ENCODE measurements around the gene CFH. TPM values are rescaled to one million over a fixed set of nuclear protein-coding genes. Genes with fewer than 3 reads are reported as not detected.

The CFH gene
- total RNA-seq = 10 to 100 TPM; 23.5 to 31.5 TPM

DNA sequence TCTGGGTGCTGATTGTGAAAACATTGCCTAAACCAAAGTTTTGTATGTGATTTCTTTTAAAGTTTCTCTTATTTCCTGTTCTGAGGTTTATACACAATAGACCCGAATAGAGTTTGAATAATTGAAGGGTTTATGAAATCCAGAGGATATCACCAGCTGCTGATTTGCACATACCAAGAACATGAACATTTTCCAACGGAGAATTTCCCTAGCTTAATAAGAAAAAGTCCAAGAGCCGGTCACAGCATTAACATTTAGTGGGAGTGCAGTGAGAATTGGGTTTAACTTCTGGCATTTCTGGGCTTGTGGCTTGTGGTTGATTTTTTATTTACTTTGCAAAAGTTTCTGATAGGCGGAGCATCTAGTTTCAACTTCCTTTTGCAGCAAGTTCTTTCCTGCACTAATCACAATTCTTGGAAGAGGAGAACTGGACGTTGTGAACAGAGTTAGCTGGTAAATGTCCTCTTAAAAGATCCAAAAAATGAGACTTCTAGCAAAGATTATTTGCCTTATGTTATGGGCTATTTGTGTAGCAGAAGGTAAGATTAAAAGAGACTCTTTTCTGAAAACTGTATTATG is at the start of gene CFH:
Gene CFH, plus strand, starts transcription at position 407 of the 579 bp plus-strand sequence. Its CDS starts 75 bp downstream, at position 482.
- intact Hi-C loops (cut with DNase I) = no loop called here
- 5% methylated on average over 5 of the region's 5 CpGs for WGBS
- H3K27ac ChIP-seq = no peak within 1 kb of the TSS
- no peaks in the 10 kb centered on the region for H3K36me3 ChIP-seq
- H3K27me3 ChIP-seq (replicated peaks; ENCODE audit: insufficient read depth) = no peaks in the 10 kb centered on the region
- TF ChIP-seq POLR2AphosphoS5 (IDR thresholded peaks at IDR 0.05) = peak; percentile 52
- TF ChIP-seq CTCF (IDR thresholded peaks at IDR 0.05) = no peak
- TF ChIP-seq POLR2A (IDR thresholded peaks at IDR 0.05) = peak; percentile 72
- no peaks in the 10 kb centered on the region for H3K4me1 ChIP-seq (replicated peaks)
- no peak within 1 kb of the TSS for H3K4me3 ChIP-seq
- H3K9me3 ChIP-seq = no peaks in the 10 kb centered on the region
- DNase-seq (ENCODE audit: low spot score) = no peak

- H3K4me1 ChIP-seq (replicated peaks) = no peaks in the 10 kb centered on the region
- no peak overlapping the region for H3K27ac ChIP-seq
- TF ChIP-seq POLR2A (IDR thresholded peaks at IDR 0.05) (no peak), CTCF (IDR thresholded peaks at IDR 0.05) (no peak), POLR2AphosphoS5 (IDR thresholded peaks at IDR 0.05) (no peak)
- no peak overlapping the region for H3K4me3 ChIP-seq
- no peak for DNase-seq (ENCODE audit: low spot score)
- H3K9me3 ChIP-seq = no peaks in the 10 kb centered on the region
- H3K36me3 ChIP-seq = no peaks in the 10 kb centered on the region
- intact Hi-C loops (cut with DNase I) = no loop called here
- no peaks in the 10 kb centered on the region for H3K27me3 ChIP-seq (replicated peaks; ENCODE audit: insufficient read depth)
Measured at GRCh38 chr1:196603651-196604050, 48.2 kb upstream of the CFH start.

DNA sequence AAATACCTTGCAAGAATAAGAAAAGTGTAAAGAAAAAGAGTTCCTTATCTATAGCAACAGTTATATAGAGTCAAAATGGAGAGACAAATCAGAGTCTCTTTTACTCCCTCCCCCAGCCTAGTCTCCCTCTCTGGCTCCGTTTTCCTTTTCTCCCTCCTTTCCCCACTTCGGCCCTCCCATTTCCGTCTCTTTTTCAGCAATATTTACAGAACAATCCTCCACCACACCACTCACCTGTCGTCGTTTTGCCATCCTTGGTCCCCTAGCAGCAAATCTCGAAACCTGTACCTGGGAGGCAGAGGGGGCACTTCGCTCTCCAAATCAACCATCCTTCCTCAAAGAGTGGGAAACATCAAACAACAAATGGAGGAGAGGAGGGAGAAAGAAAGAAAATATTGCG is 43.9 kb upstream of the CFH start:
- DNase-seq (ENCODE audit: low spot score) = no peak
- H3K9me3 ChIP-seq = no peaks in the 10 kb centered on the region
- H3K36me3 ChIP-seq = no peaks in the 10 kb centered on the region
- H3K4me1 ChIP-seq (replicated peaks) = no peaks in the 10 kb centered on the region
- H3K27me3 ChIP-seq (replicated peaks; ENCODE audit: insufficient read depth) = no peaks in the 10 kb centered on the region
- intact Hi-C loops (cut with DNase I) = no loop called here
- 0% methylated on average over 8 of the region's 8 CpGs for whole genome bisulfite sequencing
- TF ChIP-seq POLR2AphosphoS5 (IDR thresholded peaks at IDR 0.05) = no peak
- no peak for TF ChIP-seq CTCF (IDR thresholded peaks at IDR 0.05)
- TF ChIP-seq POLR2A (IDR thresholded peaks at IDR 0.05) = no peak
- peak overlapping the region; percentile 21 to 60 for H3K27ac ChIP-seq
- peak overlapping the region; percentile 32 to 35 for H3K4me3 ChIP-seq

- no peaks in the 10 kb centered on the region for H3K4me1 ChIP-seq (replicated peaks)
Measured at GRCh38 chr1:196608390-196609369, 43.2 kb upstream of the CFH start, which contains the start of gene KCNT2. KCNT2 (minus strand) TSS chr1:196608440; CDS start chr1:196608309, 131 bp downstream.

More at GRCh38 chr1:196608390-196609369, 43.2 kb upstream of the CFH start, which contains the start of gene KCNT2:
- Histone ChIP-seq H3K27me3 (replicated peaks; ENCODE audit: insufficient read depth) (no peaks in the 10 kb centered on the region), H3K4me3 (peak within 1 kb of the TSS; percentile 32 to 35), H3K27ac (peak within 1 kb of the TSS; percentile 21 to 60), H3K9me3 (no peaks in the 10 kb centered on the region), H3K36me3 (no peaks in the 10 kb centered on the region)
- peak in 1 of 4 experiments; percentile 18 for TF ChIP-seq CTCF (IDR thresholded peaks at IDR 0.05)
- TF ChIP-seq POLR2A (IDR thresholded peaks at IDR 0.05) = no peak
- intact Hi-C loops (cut with DNase I) = no loop called here
- DNase-seq (ENCODE audit: low spot score) = peak; percentile 12
- under 1% methylated on average over 42 of the region's 43 CpGs for WGBS

Measured in prostate gland (tissue), 2 donors.